Fibroblast of lung (primary cell): ENCODE data around the gene COL11A2. TPM values are rescaled to one million over a fixed set of nuclear protein-coding genes. Genes with fewer than 3 reads are reported as not detected.

Source experiments
- DNase-seq, 2 donors: peaks; one replicate each; pipeline versions ENCODE4 v3.0.0 to v3.0.0-alpha.2; 2010; ENCODE audit warnings: low read depth in 2 of 2
- H2AFZ ChIP-seq: 2 replicates; pipeline ENCODE4 v1.5.1; 2012; ENCODE audit warnings: low read length, control low read depth, inconsistent platforms
- H3K27ac ChIP-seq: 2 replicates; pipeline ENCODE4 v1.5.1; 2011; ENCODE audit warnings: low read length, control low read depth; ENCODE audit not compliant: insufficient read depth
- H3K27me3 ChIP-seq: 2 replicates; pipeline ENCODE4 v1.5.1; 2011; ENCODE audit warnings: mild to moderate bottlenecking, low read length; ENCODE audit not compliant: control insufficient read depth, insufficient read depth
- H3K36me3 ChIP-seq: 2 replicates; pipeline ENCODE4 v1.5.1; 2011; ENCODE audit warnings: low read length; ENCODE audit not compliant: control insufficient read depth, insufficient read depth
- H3K4me1 ChIP-seq: 2 replicates; pipeline ENCODE4 v1.5.1; 2011; ENCODE audit warnings: low read length; ENCODE audit not compliant: control insufficient read depth, insufficient read depth; ENCODE audit errors: extremely low read depth
- H3K4me2 ChIP-seq: 2 replicates; pipeline ENCODE4 v1.5.1; 2011; ENCODE audit warnings: low read length, control low read depth; ENCODE audit not compliant: insufficient read depth; ENCODE audit errors: extremely low read depth
- H3K4me3 ChIP-seq, 4 experiments: fragments of 200-600 bp in 1 of 4; sonication (generic) in 1 of 4; replicated peaks in 1 of 4; 2 replicates each; pipeline ENCODE4 v1.5.1; 2011 to 2016; ENCODE audit warnings: low read length in 4 of 4, low read depth in 3 of 4, mild to moderate bottlenecking in 3 of 4, control low read depth in 2 of 4, inconsistent platforms in 1 of 4, mixed read lengths in 1 of 4; ENCODE audit not compliant: insufficient read depth in 1 of 4; ENCODE audit errors: control extremely low read depth in 1 of 4
- H3K79me2 ChIP-seq: 2 replicates; pipeline ENCODE4 v1.5.1; 2012; ENCODE audit warnings: mild to moderate bottlenecking, low read length, inconsistent platforms; ENCODE audit not compliant: control insufficient read depth, insufficient read depth
- H3K9ac ChIP-seq: 2 replicates; pipeline ENCODE4 v1.5.1; 2011; ENCODE audit warnings: mild to moderate bottlenecking, low read length, control low read depth; ENCODE audit not compliant: insufficient read depth
- H3K9me3 ChIP-seq: 2 replicates; pipeline ENCODE4 v1.5.1; 2012; ENCODE audit warnings: low read depth, low read length; ENCODE audit not compliant: control insufficient read depth, insufficient read depth
- H4K20me1 ChIP-seq: 2 replicates; pipeline ENCODE4 v1.5.1; 2011; ENCODE audit warnings: low read length; ENCODE audit not compliant: control insufficient read depth, insufficient read depth; ENCODE audit errors: extremely low read depth
- EZH2 ChIP-seq: IDR thresholded peaks from 2 replicates; pipeline ENCODE4 v1.5.1; 2012; ENCODE audit warnings: low read length, control low read depth, mild to moderate bottlenecking; ENCODE audit errors: missing control alignments
- polyA plus RNA-seq, 2 donors: library from polyadenylated mRNA; depleted of rRNA in 1 of 2; stranded (reverse) in 1 of 2; unstranded in 1 of 2; fragments of >200 nt; gene quantifications; 2 replicates each; pipeline ENCODE4 v1.2.1, GENCODE V29; 2011 to 2012; ENCODE audit warnings: missing spikeins in 1 of 2
- total RNA-seq: library from RNA; depleted of rRNA; stranded (reverse); fragments of >200 nt; gene quantifications from 2 replicates; pipeline ENCODE4 v1.2.1, GENCODE V29; 2014
- TF ChIP-seq, protein P1 (sequence below), 2 donors: IDR thresholded peaks in 1 of 2; conservative IDR thresholded peaks in 1 of 2; 1 replicate in 1 of 2; 2 replicates in 1 of 2; pipeline ENCODE4 v1.5.1; 2011 to 2012; ENCODE audit warnings: low read length in 2 of 2, control low read depth in 1 of 2, inconsistent platforms in 1 of 2, low read depth in 1 of 2, mild to moderate bottlenecking in 1 of 2

COL11A2 gene
- total and polyA plus RNA-seq, 2 donors (not counting 1 experiment from before 2014, with no cell fraction given) = 0.17 TPM

DNA sequence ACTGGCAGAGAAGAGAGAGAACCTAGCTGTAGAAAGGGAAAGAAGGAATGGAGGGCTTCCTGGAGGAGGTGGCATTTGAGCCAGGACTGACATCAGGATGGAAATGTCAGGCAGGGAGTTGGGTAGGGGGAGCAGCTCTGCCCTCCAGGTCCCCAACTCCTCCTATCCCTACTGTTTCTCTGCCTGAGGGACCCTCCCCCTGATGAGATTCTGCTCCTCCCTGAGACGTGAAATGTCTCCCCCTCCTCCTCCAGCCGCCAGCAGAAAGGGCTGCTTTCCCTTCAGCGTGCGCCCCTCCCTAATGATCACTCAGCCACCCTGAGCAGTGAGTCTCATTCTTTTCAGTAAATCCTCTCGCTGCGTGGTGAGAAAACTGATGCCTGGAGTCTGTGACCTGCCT is 75.8 kb downstream of the COL11A2 start:
- Histone ChIP-seq H3K4me3 (no peak overlapping the region), H3K9me3 (no peaks in the 10 kb centered on the region), H4K20me1 (no peaks in the 10 kb centered on the region), H3K4me2 (no peak overlapping the region), H3K27ac (no peak overlapping the region), H3K27me3 (peaks cover 25% of the 10 kb centered on the region), H3K9ac (no peak overlapping the region), H2AFZ (no peak overlapping the region), H3K79me2 (no peaks in the 10 kb centered on the region), H3K4me1 (no peaks in the 10 kb centered on the region), H3K36me3 (no peaks in the 10 kb centered on the region)
- DNase-seq = no peak
- no peak for TF ChIP-seq EZH2

DNA sequence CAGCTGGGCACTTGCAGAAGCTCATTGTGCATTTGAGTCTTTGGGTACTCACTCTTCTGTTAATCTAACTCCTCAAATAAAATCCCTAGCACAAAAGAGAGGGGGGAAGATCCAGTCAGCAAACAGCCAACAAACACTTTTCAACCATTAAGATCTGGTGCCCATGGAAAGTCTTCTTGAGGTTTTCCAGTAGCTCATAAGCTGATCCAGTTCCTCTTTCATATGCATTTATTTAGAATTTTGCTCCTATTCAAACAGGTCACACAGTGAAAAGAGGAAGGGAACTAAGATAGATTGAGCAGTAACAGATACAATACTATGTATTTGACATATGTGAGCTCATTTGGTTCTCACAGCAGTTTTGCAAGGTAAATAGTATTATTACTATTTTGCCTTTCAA is 77.9 kb downstream of the COL11A2 start:
- Histone ChIP-seq H3K27ac (no peak overlapping the region), H3K4me2 (no peak overlapping the region), H3K9me3 (no peaks in the 10 kb centered on the region), H3K9ac (no peak overlapping the region), H2AFZ (no peak overlapping the region), H3K79me2 (no peaks in the 10 kb centered on the region), H3K36me3 (no peaks in the 10 kb centered on the region), H3K4me3 (no peak overlapping the region), H3K27me3 (peaks cover 28% of the 10 kb centered on the region), H3K4me1 (no peaks in the 10 kb centered on the region), H4K20me1 (no peaks in the 10 kb centered on the region)
- DNase-seq = no peak
- TF ChIP-seq EZH2 = no peak
- TF ChIP-seq, protein P1, sequence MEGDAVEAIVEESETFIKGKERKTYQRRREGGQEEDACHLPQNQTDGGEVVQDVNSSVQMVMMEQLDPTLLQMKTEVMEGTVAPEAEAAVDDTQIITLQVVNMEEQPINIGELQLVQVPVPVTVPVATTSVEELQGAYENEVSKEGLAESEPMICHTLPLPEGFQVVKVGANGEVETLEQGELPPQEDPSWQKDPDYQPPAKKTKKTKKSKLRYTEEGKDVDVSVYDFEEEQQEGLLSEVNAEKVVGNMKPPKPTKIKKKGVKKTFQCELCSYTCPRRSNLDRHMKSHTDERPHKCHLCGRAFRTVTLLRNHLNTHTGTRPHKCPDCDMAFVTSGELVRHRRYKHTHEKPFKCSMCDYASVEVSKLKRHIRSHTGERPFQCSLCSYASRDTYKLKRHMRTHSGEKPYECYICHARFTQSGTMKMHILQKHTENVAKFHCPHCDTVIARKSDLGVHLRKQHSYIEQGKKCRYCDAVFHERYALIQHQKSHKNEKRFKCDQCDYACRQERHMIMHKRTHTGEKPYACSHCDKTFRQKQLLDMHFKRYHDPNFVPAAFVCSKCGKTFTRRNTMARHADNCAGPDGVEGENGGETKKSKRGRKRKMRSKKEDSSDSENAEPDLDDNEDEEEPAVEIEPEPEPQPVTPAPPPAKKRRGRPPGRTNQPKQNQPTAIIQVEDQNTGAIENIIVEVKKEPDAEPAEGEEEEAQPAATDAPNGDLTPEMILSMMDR (conservative IDR thresholded peaks at IDR 0.05 in 1 of 2, IDR thresholded peaks at IDR 0.05 in 1 of 2; ENCODE audit: low read depth in 1 of 2, low read length in 2 of 2) = no peak

DNA sequence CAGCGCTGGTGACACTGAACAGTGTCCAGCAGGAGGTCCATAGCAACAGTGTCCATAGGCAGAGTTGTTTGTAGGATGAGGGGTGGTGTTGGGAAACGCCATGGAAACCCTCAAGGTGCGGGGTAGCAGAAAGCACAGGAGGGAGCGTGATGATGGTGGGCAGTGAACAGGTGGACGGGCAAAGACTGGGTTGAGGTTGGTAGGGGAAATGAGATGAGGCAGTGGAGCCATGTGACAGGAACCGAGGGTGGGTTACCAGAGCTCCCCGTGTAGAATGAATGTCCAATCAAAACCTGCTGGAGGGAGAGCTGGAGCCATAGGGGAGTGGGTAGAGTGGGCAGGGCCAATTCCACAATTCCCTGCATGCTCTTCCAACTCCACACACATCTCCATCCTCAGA is 78.5 kb downstream of the COL11A2 start:
- Histone ChIP-seq H3K27ac (no peak overlapping the region), H2AFZ (no peak overlapping the region), H3K4me1 (no peaks in the 10 kb centered on the region), H4K20me1 (no peaks in the 10 kb centered on the region), H3K27me3 (peaks cover 28% of the 10 kb centered on the region), H3K4me2 (no peak overlapping the region), H3K9me3 (no peaks in the 10 kb centered on the region), H3K79me2 (no peaks in the 10 kb centered on the region), H3K4me3 (no peak overlapping the region), H3K36me3 (no peaks in the 10 kb centered on the region), H3K9ac (no peak overlapping the region)
- no peak for DNase-seq
- TF ChIP-seq, protein P1 (conservative IDR thresholded peaks at IDR 0.05 in 1 of 2, IDR thresholded peaks at IDR 0.05 in 1 of 2; ENCODE audit: low read depth in 1 of 2, low read length in 2 of 2) = no peak

Other genes with a start within 250 kb of the COL11A2 start
- 9.8 and 12.1 TPM in 2 replicates for gene HLA-DMA, start 239.4 kb downstream of the COL11A2 start, total RNA-seq
- 3.7 and 7.1 TPM in 2 replicates for gene HLA-DMA, start 239.4 kb downstream of the COL11A2 start, polyA plus RNA-seq
- gene BRD2, start 223.9 kb downstream of the COL11A2 start, total RNA-seq = 59.3 and 75.6 TPM in 2 replicates
- 126 and 154 TPM in 2 replicates for gene BRD2, start 223.9 kb downstream of the COL11A2 start, polyA plus RNA-seq
- gene HLA-DOA, start 182.9 kb downstream of the COL11A2 start, total RNA-seq = not detected in 2 replicates
- not detected in 2 replicates for gene HLA-DOA, start 182.9 kb downstream of the COL11A2 start, polyA plus RNA-seq
- 1.0 and 1.5 TPM in 2 replicates for gene HLA-DPA1, start 118.8 kb downstream of the COL11A2 start, total RNA-seq
- 3.3 and 9.1 TPM in 2 replicates for gene HLA-DPA1, start 118.8 kb downstream of the COL11A2 start, polyA plus RNA-seq
- gene HLA-DPB1, start 116.5 kb downstream of the COL11A2 start, total RNA-seq = 1.3 and 5.4 TPM in 2 replicates
- gene HLA-DPB1, start 116.5 kb downstream of the COL11A2 start, polyA plus RNA-seq = 11.0 and 11.5 TPM in 2 replicates
- 20.0 and 25.9 TPM in 2 replicates for gene RXRB, start 8.2 kb upstream of the COL11A2 start, total RNA-seq
- gene RXRB, start 8.2 kb upstream of the COL11A2 start, polyA plus RNA-seq = 33.1 and 34.0 TPM in 2 replicates
- gene SLC39A7, start 8.4 kb upstream of the COL11A2 start, total RNA-seq = 89.9 and 112 TPM in 2 replicates
- 121 and 160 TPM in 2 replicates for gene SLC39A7, start 8.4 kb upstream of the COL11A2 start, polyA plus RNA-seq
- 11.0 and 11.4 TPM in 2 replicates for gene HSD17B8, start 12.2 kb upstream of the COL11A2 start, total RNA-seq
- 4.9 and 5.9 TPM in 2 replicates for gene HSD17B8, start 12.2 kb upstream of the COL11A2 start, polyA plus RNA-seq
- gene RING1, start 16.0 kb upstream of the COL11A2 start, total RNA-seq = 30.6 and 33.1 TPM in 2 replicates
- 24.7 and 27.3 TPM in 2 replicates for gene RING1, start 16.0 kb upstream of the COL11A2 start, polyA plus RNA-seq
- 33.4 and 44.9 TPM in 2 replicates for gene VPS52, start 79.4 kb upstream of the COL11A2 start, total RNA-seq
- gene VPS52, start 79.4 kb upstream of the COL11A2 start, polyA plus RNA-seq = 53.2 and 75.6 TPM in 2 replicates
- 4,034 and 6,125 TPM in 2 replicates for gene RPS18, start 79.6 kb upstream of the COL11A2 start, total RNA-seq
- gene RPS18, start 79.6 kb upstream of the COL11A2 start, polyA plus RNA-seq = 4,559 and 4,995 TPM in 2 replicates
- gene B3GALT4, start 84.7 kb upstream of the COL11A2 start, total RNA-seq = 5.1 and 11.1 TPM in 2 replicates
- gene B3GALT4, start 84.7 kb upstream of the COL11A2 start, polyA plus RNA-seq = 1.6 and 2.3 TPM in 2 replicates
- gene WDR46, start 96.8 kb upstream of the COL11A2 start, total RNA-seq = 55.2 and 67.3 TPM in 2 replicates
- gene WDR46, start 96.8 kb upstream of the COL11A2 start, polyA plus RNA-seq = 31.1 and 45.0 TPM in 2 replicates
- 39.8 and 43.1 TPM in 2 replicates for gene PFDN6, start 97.1 kb upstream of the COL11A2 start, total RNA-seq
- 46.7 and 50.5 TPM in 2 replicates for gene PFDN6, start 97.1 kb upstream of the COL11A2 start, polyA plus RNA-seq
- gene RGL2, start 106.5 kb upstream of the COL11A2 start, total RNA-seq = 22.1 and 22.8 TPM in 2 replicates
- 17.4 and 20.5 TPM in 2 replicates for gene RGL2, start 106.5 kb upstream of the COL11A2 start, polyA plus RNA-seq
- 38.8 and 56.0 TPM in 2 replicates for gene TAPBP, start 121.6 kb upstream of the COL11A2 start, total RNA-seq
- 50.3 and 55.4 TPM in 2 replicates for gene TAPBP, start 121.6 kb upstream of the COL11A2 start, polyA plus RNA-seq
- 23.6 and 31.2 TPM in 2 replicates for gene ZBTB22, start 125.3 kb upstream of the COL11A2 start, total RNA-seq
- 8.0 and 8.9 TPM in 2 replicates for gene ZBTB22, start 125.3 kb upstream of the COL11A2 start, polyA plus RNA-seq
- gene DAXX, start 130.5 kb upstream of the COL11A2 start, total RNA-seq = 32.4 and 66.4 TPM in 2 replicates
- gene DAXX, start 130.5 kb upstream of the COL11A2 start, polyA plus RNA-seq = 32.4 and 58.4 TPM in 2 replicates
- gene KIFC1, start 199.4 kb upstream of the COL11A2 start, total RNA-seq = 0.51 and 5.3 TPM in 2 replicates
- 8.0 and 36.6 TPM in 2 replicates for gene KIFC1, start 199.4 kb upstream of the COL11A2 start, polyA plus RNA-seq
- gene PHF1, start 218.5 kb upstream of the COL11A2 start, total RNA-seq = 24.4 and 28.9 TPM in 2 replicates
- gene PHF1, start 218.5 kb upstream of the COL11A2 start, polyA plus RNA-seq = 29.6 and 32.9 TPM in 2 replicates
- 105 and 127 TPM in 2 replicates for gene CUTA, start 225.6 kb upstream of the COL11A2 start, total RNA-seq
- gene CUTA, start 225.6 kb upstream of the COL11A2 start, polyA plus RNA-seq = 264 and 347 TPM in 2 replicates
- gene SYNGAP1, start 227.6 kb upstream of the COL11A2 start, total RNA-seq = 4.6 and 7.3 TPM in 2 replicates
- gene SYNGAP1, start 227.6 kb upstream of the COL11A2 start, polyA plus RNA-seq = 3.6 and 5.9 TPM in 2 replicates